Ishikawa (cell line): ENCODE measurements around the gene TYMP.
A peak's percentile ranks its signal among the peaks of the same experiment; 100 is the strongest.

Source experiments
- CEBPB ChIP-seq: IDR thresholded peaks from 2 replicates; pipeline ENCODE4 v1.6.1; 2012
- NFIC ChIP-seq: IDR thresholded peaks from 2 replicates; pipeline ENCODE4 v1.6.1; 2012
- TAF1 ChIP-seq: IDR thresholded peaks from 2 replicates; pipeline ENCODE4 v1.6.1; 2012; ENCODE audit warnings: low read depth, mild to moderate bottlenecking

DNA sequence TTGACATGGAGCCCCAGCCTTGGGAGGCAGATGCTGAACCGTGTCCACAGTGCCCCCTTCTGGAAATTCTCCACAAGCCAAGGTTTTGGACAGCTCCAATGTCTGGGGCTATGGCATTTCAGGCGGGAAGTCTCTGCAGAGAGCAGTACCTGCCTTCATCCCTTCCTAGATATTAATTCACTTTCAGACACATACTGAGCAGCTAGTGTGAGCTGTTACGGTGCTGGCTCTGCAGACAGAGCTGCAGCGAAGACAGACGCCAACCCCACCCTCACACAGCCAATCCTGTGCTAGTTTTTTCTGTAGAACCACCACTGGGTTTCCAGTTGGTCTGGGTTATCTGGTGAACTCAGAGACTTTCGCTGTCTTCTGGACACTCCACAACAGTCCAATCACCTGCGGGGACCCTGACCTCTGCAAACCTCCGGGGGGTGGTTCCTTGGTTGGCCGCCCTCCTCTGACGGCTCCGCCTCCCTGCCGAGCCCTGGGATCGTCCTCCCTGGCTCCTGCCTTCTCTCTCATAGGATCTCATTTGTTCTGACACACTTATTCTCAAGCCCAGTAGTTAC, 31.4 kb downstream of the TYMP start:
- peak; percentile 27; the same call in 1 of the 2 replicates for TF ChIP-seq NFIC
- TF ChIP-seq TAF1 = no peak
- no peak for TF ChIP-seq CEBPB
